Subcutaneous adipose tissue (tissue), 4 donors: ENCODE data around the gene KCNQ5. TPM values are rescaled to one million over a fixed set of nuclear protein-coding genes. Genes with fewer than 3 reads are reported as not detected.

Source experiments
- total RNA-seq, 4 donors: library from RNA; depleted of rRNA; stranded (reverse); fragments of >200 nt; gene quantifications; one replicate each; pipeline ENCODE4 v1.1.0, GENCODE V29; 2016
- TF ChIP-seq, protein P1 (sequence below): fragments of 450-650 bp; IDR thresholded peaks from one replicate; pipeline ENCODE4 v1.5.1; 2016; ENCODE audit warnings: low read depth, mild to moderate bottlenecking, control low read depth, antibody characterized with exemption, moderate library complexity

The KCNQ5 gene
- total RNA-seq, 4 donors from 2014 or later: 0.17 TPM; not detected in 3

DNA sequence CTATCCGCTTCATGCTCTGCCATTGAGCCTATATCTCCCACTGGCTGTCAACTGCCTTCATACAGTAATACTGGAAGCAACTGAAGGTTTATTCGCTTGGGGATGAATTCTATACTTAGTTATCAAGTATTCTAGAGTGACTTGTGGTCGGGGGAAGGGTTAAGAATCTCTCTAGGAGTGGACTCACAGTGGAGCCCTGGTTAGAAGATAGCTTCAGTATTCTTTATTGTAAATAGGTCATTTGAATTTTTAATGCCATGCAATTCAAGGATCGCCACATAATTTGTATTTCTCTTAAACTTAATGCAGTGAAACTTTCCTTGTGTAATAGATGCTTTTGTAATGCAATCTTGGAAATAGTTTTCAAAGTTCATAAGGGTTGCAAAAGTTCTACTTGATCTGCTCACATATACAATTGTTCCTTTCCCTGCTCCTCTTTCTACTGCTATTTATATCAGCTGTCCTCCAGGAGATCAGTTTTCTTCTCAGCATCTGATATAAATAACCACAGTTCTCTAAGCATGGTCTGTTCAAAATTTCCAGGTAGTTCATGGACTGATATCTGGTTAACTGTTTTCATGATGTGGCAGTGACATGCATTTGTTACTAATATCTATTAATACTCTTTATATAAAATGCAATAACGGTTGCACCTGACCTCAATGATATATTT is 120.3 kb downstream of the KCNQ5 start:
- TF ChIP-seq, protein P1, sequence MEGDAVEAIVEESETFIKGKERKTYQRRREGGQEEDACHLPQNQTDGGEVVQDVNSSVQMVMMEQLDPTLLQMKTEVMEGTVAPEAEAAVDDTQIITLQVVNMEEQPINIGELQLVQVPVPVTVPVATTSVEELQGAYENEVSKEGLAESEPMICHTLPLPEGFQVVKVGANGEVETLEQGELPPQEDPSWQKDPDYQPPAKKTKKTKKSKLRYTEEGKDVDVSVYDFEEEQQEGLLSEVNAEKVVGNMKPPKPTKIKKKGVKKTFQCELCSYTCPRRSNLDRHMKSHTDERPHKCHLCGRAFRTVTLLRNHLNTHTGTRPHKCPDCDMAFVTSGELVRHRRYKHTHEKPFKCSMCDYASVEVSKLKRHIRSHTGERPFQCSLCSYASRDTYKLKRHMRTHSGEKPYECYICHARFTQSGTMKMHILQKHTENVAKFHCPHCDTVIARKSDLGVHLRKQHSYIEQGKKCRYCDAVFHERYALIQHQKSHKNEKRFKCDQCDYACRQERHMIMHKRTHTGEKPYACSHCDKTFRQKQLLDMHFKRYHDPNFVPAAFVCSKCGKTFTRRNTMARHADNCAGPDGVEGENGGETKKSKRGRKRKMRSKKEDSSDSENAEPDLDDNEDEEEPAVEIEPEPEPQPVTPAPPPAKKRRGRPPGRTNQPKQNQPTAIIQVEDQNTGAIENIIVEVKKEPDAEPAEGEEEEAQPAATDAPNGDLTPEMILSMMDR: no peak

DNA sequence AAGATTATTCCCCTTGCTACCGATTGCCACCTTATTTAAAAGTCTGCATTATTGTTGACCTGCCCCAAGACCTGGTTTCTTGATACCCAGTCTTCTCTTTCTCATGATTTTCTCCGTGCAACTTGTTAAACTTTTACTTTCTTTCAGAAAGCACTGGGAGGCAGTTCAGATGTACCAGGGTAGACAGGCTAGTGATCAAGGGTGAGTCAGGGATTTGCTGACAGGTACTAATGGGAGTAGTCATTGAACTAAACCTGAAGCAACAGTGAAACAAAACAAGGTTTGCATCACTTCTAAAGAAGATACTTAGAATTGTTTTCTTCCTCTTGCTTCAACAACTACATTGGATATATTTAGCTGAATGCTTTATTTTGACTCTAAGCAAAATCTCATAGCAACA is 124.4 kb downstream of the KCNQ5 start:
- TF ChIP-seq, protein P1: no peak

DNA sequence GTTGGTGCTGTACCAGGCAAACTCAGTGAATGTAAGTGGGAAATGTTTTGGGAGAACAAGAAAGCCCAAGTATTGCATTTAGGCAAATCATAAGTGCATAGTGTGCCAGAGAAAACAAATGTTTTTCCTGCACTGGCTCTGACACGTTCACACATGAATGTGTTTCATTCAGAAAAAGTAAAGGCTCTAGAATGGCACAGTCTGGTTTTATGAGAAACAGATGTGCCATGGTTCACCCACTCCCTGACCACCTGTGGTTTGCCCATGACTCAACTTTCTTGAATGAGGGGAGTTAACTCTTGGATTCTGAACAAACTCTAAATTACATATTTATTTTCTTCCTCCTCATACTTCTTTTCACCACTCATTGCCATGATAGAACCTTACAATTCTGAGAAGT is 126.9 kb downstream of the KCNQ5 start:
- TF ChIP-seq, protein P1: no peak

DNA sequence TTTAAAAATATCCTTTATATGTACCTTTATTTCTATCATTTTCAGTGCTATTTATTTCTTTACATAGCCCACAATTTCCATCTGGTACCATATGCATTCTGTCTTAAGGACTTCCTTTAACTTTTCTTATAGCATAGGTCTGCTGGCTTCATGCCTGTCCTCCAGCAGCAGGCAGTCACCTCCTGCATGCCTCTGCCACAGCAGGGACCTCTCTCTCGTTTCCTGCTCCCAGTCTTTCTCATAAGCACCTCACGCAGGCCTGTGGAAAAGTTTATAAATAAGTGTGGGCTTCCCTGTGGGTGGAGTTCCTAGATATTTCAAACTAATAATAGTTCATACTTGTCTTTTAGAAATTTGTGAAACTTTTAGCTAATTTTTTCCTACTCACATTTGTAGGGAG is 133.9 kb downstream of the KCNQ5 start:
- TF ChIP-seq, protein P1: no peak

DNA sequence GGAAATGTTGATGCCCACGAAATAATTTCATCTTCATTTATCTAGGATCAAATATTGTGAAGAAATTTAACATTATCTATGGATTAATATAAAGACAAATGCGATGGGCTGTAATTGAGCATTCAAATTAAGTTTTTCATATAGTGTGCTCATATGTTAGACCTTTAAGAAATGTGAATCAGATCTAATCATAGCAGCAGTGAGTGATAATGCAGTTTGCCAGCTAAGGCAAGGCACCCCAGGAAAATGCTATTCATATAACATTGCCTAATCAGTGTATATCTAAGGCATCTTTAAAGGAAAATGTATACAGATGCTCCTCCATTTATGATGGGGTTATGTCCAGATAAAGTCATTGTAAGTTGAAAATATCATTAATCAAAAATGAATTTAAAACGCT is 135.2 kb downstream of the KCNQ5 start:
- TF ChIP-seq, protein P1: no peak

DNA sequence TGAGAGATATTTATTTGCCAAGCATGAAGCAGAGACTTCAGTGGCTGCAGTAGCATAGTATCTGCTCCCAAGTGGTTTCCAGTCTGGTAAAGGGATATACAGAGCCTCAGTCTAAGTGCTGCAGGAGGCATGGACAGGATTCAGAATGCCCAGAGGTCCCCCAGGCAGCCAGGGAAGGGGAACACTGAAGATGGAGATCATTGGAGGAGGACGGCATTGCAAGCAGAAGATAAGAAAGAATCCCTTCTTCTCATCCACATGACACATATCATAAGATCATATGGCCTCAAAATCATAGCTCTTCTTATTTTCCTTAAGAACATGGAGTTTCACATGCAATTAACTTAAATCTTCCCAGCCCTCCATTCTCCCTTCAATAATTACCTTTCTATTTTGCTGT is 136.1 kb downstream of the KCNQ5 start:
- TF ChIP-seq, protein P1: no peak

DNA sequence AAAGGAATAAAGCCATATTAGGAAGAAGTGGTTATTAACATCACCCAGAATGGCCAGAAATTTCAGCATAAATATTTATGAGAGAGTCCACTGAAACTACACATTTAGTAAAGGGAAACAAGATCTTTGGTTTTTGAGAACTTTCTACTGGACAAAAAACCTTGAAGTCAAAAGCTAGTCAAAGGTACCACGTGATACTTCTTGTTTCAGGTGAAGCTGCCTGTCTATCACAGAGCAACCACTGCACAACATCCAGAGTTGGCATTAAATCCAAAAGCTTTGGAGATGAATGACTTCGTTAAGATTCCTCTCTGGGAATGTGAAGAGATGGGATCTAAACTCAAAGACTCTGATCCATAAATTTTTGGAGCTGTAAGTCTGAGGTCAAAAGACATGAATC is 137.0 kb downstream of the KCNQ5 start:
- TF ChIP-seq, protein P1: no peak
